Measurements from ENCODE around the gene PLTP.
A peak's percentile ranks its signal among the peaks of the same experiment; 100 is the strongest.

PLTP gene

GRCh38 chr20:45908084-45908483, 3.9 kb downstream of the PLTP start:
- Histone ChIP-seq H3K36me3 (ENCODE audit: control insufficient read depth in 1 of 2, insufficient read depth in 2 of 2, low read length in 2 of 2) (peaks cover 7 to 10% of the 10 kb centered on the region in 2 experiments), H3K27ac (ENCODE audit: low read depth, low read length) (no peak overlapping the region), H4K91ac (ENCODE audit: low read depth, low read length) (no peak overlapping the region), H2AK5ac (ENCODE audit: low read length) (no peak overlapping the region), H4K8ac (ENCODE audit: low read depth, low read length) (no peak overlapping the region), H2BK5ac (ENCODE audit: low read depth, low read length, poor library complexity) (no peak overlapping the region), H2BK12ac (ENCODE audit: low read length) (no peak overlapping the region), H3K9me3 (ENCODE audit: insufficient read depth, low read depth, low read length) (no peaks in the 10 kb centered on the region), H3K79me1 (ENCODE audit: low read length) (peaks cover 10% of the 10 kb centered on the region), H3K27me3 (ENCODE audit: insufficient read depth, low read length) (no peaks in the 10 kb centered on the region), H3K18ac (ENCODE audit: low read length) (no peak overlapping the region), H2BK120ac (ENCODE audit: insufficient read depth, low read length, poor library complexity) (no peak overlapping the region), H2AFZ (ENCODE audit: insufficient read depth, low read length, poor library complexity) (no peak overlapping the region), H3K4ac (ENCODE audit: low read depth, low read length) (no peak overlapping the region), H3K4me2 (ENCODE audit: low read length) (no peak overlapping the region), H3K14ac (ENCODE audit: low read length) (no peak overlapping the region), H3K9ac (ENCODE audit: low read length) (no peak overlapping the region), H3K79me2 (ENCODE audit: control insufficient read depth, insufficient read depth, low read length, poor library complexity) (no peaks in the 10 kb centered on the region), H4K12ac (ENCODE audit: low read depth, low read length) (no peak overlapping the region), H3K4me1 (ENCODE audit: control insufficient read depth in 1 of 2, insufficient read depth in 2 of 2, low read length in 2 of 2) (peaks cover 11 to 16% of the 10 kb centered on the region in 2 experiments), H3K4me3 (ENCODE audit: low read depth, low read length) (no peak overlapping the region), H3K23ac (ENCODE audit: low read length) (no peak overlapping the region)
- no peak for DNase-seq
- no CpG with 5 or more reads among the region's 2 CpGs for WGBS (ENCODE audit: extremely low coverage, insufficient coverage, insufficient read length)

- Histone ChIP-seq H3K23ac (ENCODE audit: low read length) (no peak overlapping the region), H3K4me2 (ENCODE audit: low read length) (no peak overlapping the region), H3K27me3 (ENCODE audit: insufficient read depth, low read length) (no peaks in the 10 kb centered on the region), H4K12ac (ENCODE audit: low read depth, low read length) (no peak overlapping the region), H4K8ac (ENCODE audit: low read depth, low read length) (no peak overlapping the region), H3K79me2 (ENCODE audit: control insufficient read depth, insufficient read depth, low read length, poor library complexity) (no peaks in the 10 kb centered on the region), H2BK120ac (ENCODE audit: insufficient read depth, low read length, poor library complexity) (no peak overlapping the region), H3K18ac (ENCODE audit: low read length) (no peak overlapping the region), H3K9me3 (ENCODE audit: insufficient read depth, low read depth, low read length) (no peaks in the 10 kb centered on the region), H3K79me1 (ENCODE audit: low read length) (peaks cover 8% of the 10 kb centered on the region), H3K9ac (ENCODE audit: low read length) (no peak overlapping the region), H3K4me1 (ENCODE audit: control insufficient read depth in 1 of 2, insufficient read depth in 2 of 2, low read length in 2 of 2) (peaks cover 10 to 14% of the 10 kb centered on the region in 2 experiments), H3K4me3 (ENCODE audit: low read depth, low read length) (no peak overlapping the region), H3K27ac (ENCODE audit: low read depth, low read length) (no peak overlapping the region), H2BK12ac (ENCODE audit: low read length) (no peak overlapping the region), H4K91ac (ENCODE audit: low read depth, low read length) (no peak overlapping the region), H2BK5ac (ENCODE audit: low read depth, low read length, poor library complexity) (no peak overlapping the region), H3K14ac (ENCODE audit: low read length) (no peak overlapping the region), H2AFZ (ENCODE audit: insufficient read depth, low read length, poor library complexity) (no peak overlapping the region), H3K36me3 (ENCODE audit: control insufficient read depth in 1 of 2, insufficient read depth in 2 of 2, low read length in 2 of 2) (peaks cover 7 to 10% of the 10 kb centered on the region in 2 experiments), H3K4ac (ENCODE audit: low read depth, low read length) (no peak overlapping the region), H2AK5ac (ENCODE audit: low read length) (no peak overlapping the region)
- DNase-seq = no peak
- no CpG with 5 or more reads among the region's 17 CpGs for WGBS (ENCODE audit: extremely low coverage, insufficient coverage, insufficient read length)
These were observed 4.6 kb downstream of the PLTP start for GRCh38 chr20:45907219-45907948.

GRCh38 chr20:45905505-45906079, 6.4 kb downstream of the PLTP start:
- peaks cover 10 to 15% of the 10 kb centered on the region in 2 experiments for H3K36me3 ChIP-seq (ENCODE audit: control insufficient read depth in 1 of 2, insufficient read depth in 2 of 2, low read length in 2 of 2)
- H4K8ac ChIP-seq (ENCODE audit: low read depth, low read length) = no peak overlapping the region
- peak; percentile 91 to 98 for DNase-seq
- H3K14ac ChIP-seq (ENCODE audit: low read length) = no peak overlapping the region
- no peaks in the 10 kb centered on the region for H3K27me3 ChIP-seq (ENCODE audit: insufficient read depth, low read length)
- H3K9ac ChIP-seq (ENCODE audit: low read length) = no peak overlapping the region
- H2AK5ac ChIP-seq (ENCODE audit: low read length) = no peak overlapping the region
- H3K79me2 ChIP-seq (ENCODE audit: control insufficient read depth, insufficient read depth, low read length, poor library complexity) = no peaks in the 10 kb centered on the region
- no peak overlapping the region for H3K27ac ChIP-seq (ENCODE audit: low read depth, low read length)
- no peak overlapping the region for H2AFZ ChIP-seq (ENCODE audit: insufficient read depth, low read length, poor library complexity)
- H3K23ac ChIP-seq (ENCODE audit: low read length) = no peak overlapping the region
- no peak overlapping the region for H3K18ac ChIP-seq (ENCODE audit: low read length)
- no peaks in the 10 kb centered on the region for H3K79me1 ChIP-seq (ENCODE audit: low read length)
- H3K4me2 ChIP-seq (ENCODE audit: low read length) = no peak overlapping the region
- H2BK120ac ChIP-seq (ENCODE audit: insufficient read depth, low read length, poor library complexity) = no peak overlapping the region
- H2BK5ac ChIP-seq (ENCODE audit: low read depth, low read length, poor library complexity) = no peak overlapping the region
- no peak overlapping the region for H2BK12ac ChIP-seq (ENCODE audit: low read length)
- no peaks in the 10 kb centered on the region for H3K9me3 ChIP-seq (ENCODE audit: insufficient read depth, low read depth, low read length)
- H3K4ac ChIP-seq (ENCODE audit: low read depth, low read length) = no peak overlapping the region
- peaks cover 0 to 5% of the 10 kb centered on the region in 2 experiments for H3K4me1 ChIP-seq (ENCODE audit: control insufficient read depth in 1 of 2, insufficient read depth in 2 of 2, low read length in 2 of 2)
- H4K91ac ChIP-seq (ENCODE audit: low read depth, low read length) = no peak overlapping the region
- no peak overlapping the region for H3K4me3 ChIP-seq (ENCODE audit: low read depth, low read length)
- H4K12ac ChIP-seq (ENCODE audit: low read depth, low read length) = no peak overlapping the region
- no CpG with 5 or more reads among the region's 8 CpGs for WGBS (ENCODE audit: extremely low coverage, insufficient coverage, insufficient read length)

- no peaks in the 10 kb centered on the region for H3K9me3 ChIP-seq (ENCODE audit: insufficient read depth, low read depth, low read length)
- DNase-seq = no peak
- H3K27ac ChIP-seq (ENCODE audit: low read depth, low read length) = no peak overlapping the region
- H3K4me2 ChIP-seq (ENCODE audit: low read length) = no peak overlapping the region
- H3K9ac ChIP-seq (ENCODE audit: low read length) = no peak overlapping the region
- H2BK120ac ChIP-seq (ENCODE audit: insufficient read depth, low read length, poor library complexity) = no peak overlapping the region
- no peak overlapping the region for H3K23ac ChIP-seq (ENCODE audit: low read length)
- H2BK5ac ChIP-seq (ENCODE audit: low read depth, low read length, poor library complexity) = no peak overlapping the region
- peaks cover 0 to 5% of the 10 kb centered on the region in 2 experiments for H3K4me1 ChIP-seq (ENCODE audit: control insufficient read depth in 1 of 2, insufficient read depth in 2 of 2, low read length in 2 of 2)
- H3K79me2 ChIP-seq (ENCODE audit: control insufficient read depth, insufficient read depth, low read length, poor library complexity) = no peaks in the 10 kb centered on the region
- H2BK12ac ChIP-seq (ENCODE audit: low read length) = no peak overlapping the region
- no peak overlapping the region for H2AK5ac ChIP-seq (ENCODE audit: low read length)
- no peak overlapping the region for H3K18ac ChIP-seq (ENCODE audit: low read length)
- H3K4ac ChIP-seq (ENCODE audit: low read depth, low read length) = no peak overlapping the region
- whole genome bisulfite sequencing (ENCODE audit: extremely low coverage, insufficient coverage, insufficient read length) = no CpG with 5 or more reads among the region's 16 CpGs
- no peak overlapping the region for H4K12ac ChIP-seq (ENCODE audit: low read depth, low read length)
- H3K14ac ChIP-seq (ENCODE audit: low read length) = no peak overlapping the region
- H4K91ac ChIP-seq (ENCODE audit: low read depth, low read length) = no peak overlapping the region
- H3K79me1 ChIP-seq (ENCODE audit: low read length) = no peaks in the 10 kb centered on the region
- H3K36me3 ChIP-seq (ENCODE audit: control insufficient read depth in 1 of 2, insufficient read depth in 2 of 2, low read length in 2 of 2) = peaks cover 12 to 15% of the 10 kb centered on the region in 2 experiments
- H2AFZ ChIP-seq (ENCODE audit: insufficient read depth, low read length, poor library complexity) = no peak overlapping the region
- no peak overlapping the region for H3K4me3 ChIP-seq (ENCODE audit: low read depth, low read length)
- H3K27me3 ChIP-seq (ENCODE audit: insufficient read depth, low read length) = no peaks in the 10 kb centered on the region
- H4K8ac ChIP-seq (ENCODE audit: low read depth, low read length) = no peak overlapping the region
These were observed 7.1 kb downstream of the PLTP start for GRCh38 chr20:45904583-45905504.

Measured in trophoblast cell (in vitro differentiated cells and primary cell).